ENCODE measurements around the gene PIGQ. TPM values are rescaled to one million over a fixed set of nuclear protein-coding genes. Genes with fewer than 3 reads are reported as not detected.

The PIGQ gene
- total and polyA plus RNA-seq, 2 of the 13 experiments (the other 11 are each of a cell fraction or from before 2014, with no cell fraction given) = 7.7 to 19.7 TPM

DNA sequence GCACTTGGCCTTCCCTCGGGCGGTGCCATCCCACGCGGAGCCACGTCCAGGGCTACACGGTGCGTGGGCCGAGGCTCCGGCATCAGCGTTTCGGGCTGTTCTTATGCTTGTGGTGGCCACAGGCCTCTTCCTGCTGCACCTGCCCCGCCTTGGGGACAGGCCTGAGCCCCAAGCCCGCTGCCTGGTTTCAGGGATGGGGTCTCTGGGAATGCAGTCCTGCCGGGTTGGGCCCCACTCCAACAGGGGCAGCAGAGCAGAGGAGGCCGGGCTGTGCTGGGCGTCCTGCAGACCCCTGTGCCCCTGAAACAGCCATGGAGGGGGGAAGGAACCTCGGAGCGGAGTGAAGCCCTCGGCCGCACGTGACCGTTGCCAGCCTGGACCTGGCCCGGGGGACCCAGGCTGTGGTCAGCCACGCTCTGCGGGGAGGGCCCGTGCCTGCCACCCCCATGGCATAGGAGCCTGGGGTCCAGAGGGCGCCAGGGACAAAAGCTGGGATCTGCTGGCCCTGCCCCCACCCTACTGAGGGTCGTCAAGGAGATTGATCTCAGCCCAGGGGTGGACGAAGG is 60.6 kb downstream of the PIGQ start (continued):
- TF ChIP-seq ZNF326 (CRISPR knock-in tag; IDR thresholded peaks at IDR 0.05; ENCODE audit: borderline replicate concordance) (no peak), NFKB2 (CRISPR knock-in tag; IDR thresholded peaks at IDR 0.05; ENCODE audit: borderline replicate concordance) (peak; percentile 75; the same call in 1 of the 2 replicates), ZNF556 (CRISPR knock-in tag; IDR thresholded peaks at IDR 0.05; ENCODE audit: borderline replicate concordance) (no peak; the same call in 1 of the 2 replicates), ZBTB42 (CRISPR knock-in tag; IDR thresholded peaks at IDR 0.05) (no peak; the same call in none of the 2 replicates), ZNF251 (CRISPR knock-in tag; IDR thresholded peaks at IDR 0.05) (no peak), PCBP2 (optimal IDR thresholded peaks at IDR 0.05; ENCODE audit: low read depth, low read length, poor library complexity, severe bottlenecking) (no peak), EEA1 (CRISPR knock-in tag; IDR thresholded peaks at IDR 0.05; ENCODE audit: borderline replicate concordance) (no peak), ZNF788 (CRISPR knock-in tag; IDR thresholded peaks at IDR 0.05; ENCODE audit: borderline replicate concordance) (no peak; the same call in 1 of the 2 replicates)
- TF ChIP-seq, protein P1, sequence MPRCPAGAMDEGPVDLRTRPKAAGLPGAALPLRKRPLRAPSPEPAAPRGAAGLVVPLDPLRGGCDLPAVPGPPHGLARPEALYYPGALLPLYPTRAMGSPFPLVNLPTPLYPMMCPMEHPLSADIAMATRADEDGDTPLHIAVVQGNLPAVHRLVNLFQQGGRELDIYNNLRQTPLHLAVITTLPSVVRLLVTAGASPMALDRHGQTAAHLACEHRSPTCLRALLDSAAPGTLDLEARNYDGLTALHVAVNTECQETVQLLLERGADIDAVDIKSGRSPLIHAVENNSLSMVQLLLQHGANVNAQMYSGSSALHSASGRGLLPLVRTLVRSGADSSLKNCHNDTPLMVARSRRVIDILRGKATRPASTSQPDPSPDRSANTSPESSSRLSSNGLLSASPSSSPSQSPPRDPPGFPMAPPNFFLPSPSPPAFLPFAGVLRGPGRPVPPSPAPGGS (CRISPR knock-in tag; IDR thresholded peaks at IDR 0.05) = no peak
- TF ChIP-seq, protein P2, sequence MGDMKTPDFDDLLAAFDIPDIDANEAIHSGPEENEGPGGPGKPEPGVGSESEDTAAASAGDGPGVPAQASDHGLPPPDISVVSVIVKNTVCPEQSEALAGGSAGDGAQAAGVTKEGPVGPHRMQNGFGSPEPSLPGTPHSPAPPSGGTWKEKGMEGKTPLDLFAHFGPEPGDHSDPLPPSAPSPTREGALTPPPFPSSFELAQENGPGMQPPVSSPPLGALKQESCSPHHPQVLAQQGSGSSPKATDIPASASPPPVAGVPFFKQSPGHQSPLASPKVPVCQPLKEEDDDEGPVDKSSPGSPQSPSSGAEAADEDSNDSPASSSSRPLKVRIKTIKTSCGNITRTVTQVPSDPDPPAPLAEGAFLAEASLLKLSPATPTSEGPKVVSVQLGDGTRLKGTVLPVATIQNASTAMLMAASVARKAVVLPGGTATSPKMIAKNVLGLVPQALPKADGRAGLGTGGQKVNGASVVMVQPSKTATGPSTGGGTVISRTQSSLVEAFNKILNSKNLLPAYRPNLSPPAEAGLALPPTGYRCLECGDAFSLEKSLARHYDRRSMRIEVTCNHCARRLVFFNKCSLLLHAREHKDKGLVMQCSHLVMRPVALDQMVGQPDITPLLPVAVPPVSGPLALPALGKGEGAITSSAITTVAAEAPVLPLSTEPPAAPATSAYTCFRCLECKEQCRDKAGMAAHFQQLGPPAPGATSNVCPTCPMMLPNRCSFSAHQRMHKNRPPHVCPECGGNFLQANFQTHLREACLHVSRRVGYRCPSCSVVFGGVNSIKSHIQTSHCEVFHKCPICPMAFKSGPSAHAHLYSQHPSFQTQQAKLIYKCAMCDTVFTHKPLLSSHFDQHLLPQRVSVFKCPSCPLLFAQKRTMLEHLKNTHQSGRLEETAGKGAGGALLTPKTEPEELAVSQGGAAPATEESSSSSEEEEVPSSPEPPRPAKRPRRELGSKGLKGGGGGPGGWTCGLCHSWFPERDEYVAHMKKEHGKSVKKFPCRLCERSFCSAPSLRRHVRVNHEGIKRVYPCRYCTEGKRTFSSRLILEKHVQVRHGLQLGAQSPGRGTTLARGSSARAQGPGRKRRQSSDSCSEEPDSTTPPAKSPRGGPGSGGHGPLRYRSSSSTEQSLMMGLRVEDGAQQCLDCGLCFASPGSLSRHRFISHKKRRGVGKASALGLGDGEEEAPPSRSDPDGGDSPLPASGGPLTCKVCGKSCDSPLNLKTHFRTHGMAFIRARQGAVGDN (CRISPR knock-in tag; IDR thresholded peaks at IDR 0.05) = peak; percentile 94
- TF ChIP-seq, protein P3, sequence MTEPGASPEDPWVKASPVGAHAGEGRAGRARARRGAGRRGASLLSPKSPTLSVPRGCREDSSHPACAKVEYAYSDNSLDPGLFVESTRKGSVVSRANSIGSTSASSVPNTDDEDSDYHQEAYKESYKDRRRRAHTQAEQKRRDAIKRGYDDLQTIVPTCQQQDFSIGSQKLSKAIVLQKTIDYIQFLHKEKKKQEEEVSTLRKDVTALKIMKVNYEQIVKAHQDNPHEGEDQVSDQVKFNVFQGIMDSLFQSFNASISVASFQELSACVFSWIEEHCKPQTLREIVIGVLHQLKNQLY (CRISPR knock-in tag; IDR thresholded peaks at IDR 0.05) = 0 out of 2 replicates have a peak, but pooled peaks have one; percentile 18
- TF ChIP-seq, protein P4, sequence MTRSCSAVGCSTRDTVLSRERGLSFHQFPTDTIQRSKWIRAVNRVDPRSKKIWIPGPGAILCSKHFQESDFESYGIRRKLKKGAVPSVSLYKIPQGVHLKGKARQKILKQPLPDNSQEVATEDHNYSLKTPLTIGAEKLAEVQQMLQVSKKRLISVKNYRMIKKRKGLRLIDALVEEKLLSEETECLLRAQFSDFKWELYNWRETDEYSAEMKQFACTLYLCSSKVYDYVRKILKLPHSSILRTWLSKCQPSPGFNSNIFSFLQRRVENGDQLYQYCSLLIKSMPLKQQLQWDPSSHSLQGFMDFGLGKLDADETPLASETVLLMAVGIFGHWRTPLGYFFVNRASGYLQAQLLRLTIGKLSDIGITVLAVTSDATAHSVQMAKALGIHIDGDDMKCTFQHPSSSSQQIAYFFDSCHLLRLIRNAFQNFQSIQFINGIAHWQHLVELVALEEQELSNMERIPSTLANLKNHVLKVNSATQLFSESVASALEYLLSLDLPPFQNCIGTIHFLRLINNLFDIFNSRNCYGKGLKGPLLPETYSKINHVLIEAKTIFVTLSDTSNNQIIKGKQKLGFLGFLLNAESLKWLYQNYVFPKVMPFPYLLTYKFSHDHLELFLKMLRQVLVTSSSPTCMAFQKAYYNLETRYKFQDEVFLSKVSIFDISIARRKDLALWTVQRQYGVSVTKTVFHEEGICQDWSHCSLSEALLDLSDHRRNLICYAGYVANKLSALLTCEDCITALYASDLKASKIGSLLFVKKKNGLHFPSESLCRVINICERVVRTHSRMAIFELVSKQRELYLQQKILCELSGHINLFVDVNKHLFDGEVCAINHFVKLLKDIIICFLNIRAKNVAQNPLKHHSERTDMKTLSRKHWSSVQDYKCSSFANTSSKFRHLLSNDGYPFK (CRISPR knock-in tag; IDR thresholded peaks at IDR 0.05; ENCODE audit: borderline replicate concordance) = peak; percentile 53; the same call in 1 of the 2 replicates
- TF ChIP-seq, protein P5, sequence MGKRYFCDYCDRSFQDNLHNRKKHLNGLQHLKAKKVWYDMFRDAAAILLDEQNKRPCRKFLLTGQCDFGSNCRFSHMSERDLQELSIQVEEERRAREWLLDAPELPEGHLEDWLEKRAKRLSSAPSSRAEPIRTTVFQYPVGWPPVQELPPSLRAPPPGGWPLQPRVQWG (CRISPR knock-in tag; IDR thresholded peaks at IDR 0.05; ENCODE audit: borderline replicate concordance, low read depth) = no peak
- TF ChIP-seq, protein P6, sequence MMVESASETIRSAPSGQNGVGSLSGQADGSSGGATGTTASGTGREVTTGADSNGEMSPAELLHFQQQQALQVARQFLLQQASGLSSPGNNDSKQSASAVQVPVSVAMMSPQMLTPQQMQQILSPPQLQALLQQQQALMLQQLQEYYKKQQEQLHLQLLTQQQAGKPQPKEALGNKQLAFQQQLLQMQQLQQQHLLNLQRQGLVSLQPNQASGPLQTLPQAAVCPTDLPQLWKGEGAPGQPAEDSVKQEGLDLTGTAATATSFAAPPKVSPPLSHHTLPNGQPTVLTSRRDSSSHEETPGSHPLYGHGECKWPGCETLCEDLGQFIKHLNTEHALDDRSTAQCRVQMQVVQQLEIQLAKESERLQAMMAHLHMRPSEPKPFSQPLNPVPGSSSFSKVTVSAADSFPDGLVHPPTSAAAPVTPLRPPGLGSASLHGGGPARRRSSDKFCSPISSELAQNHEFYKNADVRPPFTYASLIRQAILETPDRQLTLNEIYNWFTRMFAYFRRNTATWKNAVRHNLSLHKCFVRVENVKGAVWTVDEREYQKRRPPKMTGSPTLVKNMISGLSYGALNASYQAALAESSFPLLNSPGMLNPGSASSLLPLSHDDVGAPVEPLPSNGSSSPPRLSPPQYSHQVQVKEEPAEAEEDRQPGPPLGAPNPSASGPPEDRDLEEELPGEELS (CRISPR knock-in tag; IDR thresholded peaks at IDR 0.05) = 0 out of 2 replicates have a peak, but pooled peaks have one; percentile 25

Data from HepG2 (cell line).